ENCODE results near the gene RRBP1. TPM values are rescaled to one million over a fixed set of nuclear protein-coding genes. Genes with fewer than 3 reads are reported as not detected.
"Not testable (repeated sequence)": the region's sequence is repeated elsewhere in the genome, so short reads cannot be mapped to it uniquely, and the experiment has no call there.

Gene RRBP1
- total RNA-seq, 1 experiment from 2014 or later = 75.9 TPM

GRCh38 chr20:17659801-17660200, 22.2 kb downstream of the RRBP1 start:
- H3K36me3 ChIP-seq (ENCODE audit: insufficient read depth, low read length, poor library complexity, severe bottlenecking) = peaks cover 19% of the 10 kb centered on the region
- DNase-seq (ENCODE audit: low spot score) = no peak
- peaks cover 40% of the 10 kb centered on the region for H3K4me1 ChIP-seq (ENCODE audit: insufficient read depth, low read length, poor library complexity, severe bottlenecking)
- ChIA-PET CTCF (no interaction called here), POLR2A (ENCODE audit: low non-redundant PET) (no interaction called here)
- H3K4me3 ChIP-seq (ENCODE audit: low read depth, low read length, poor library complexity, severe bottlenecking) = no peak overlapping the region
- intact Hi-C loops (cut with micrococcal nuclease; ENCODE audit: unreplicated experiment) = loop anchor here (5.0 to 10.0 kb wide), 3 partner anchors 92 to 335 kb away; no protein-coding TSS in a partner anchor
- peaks cover 8% of the 10 kb centered on the region for H3K9me3 ChIP-seq (ENCODE audit: low read depth, low read length, poor library complexity, severe bottlenecking)
- BruUV-seq (replicated peaks) = TSS peak; percentile 91
- H3K27ac ChIP-seq (ENCODE audit: low read depth, low read length, poor library complexity, severe bottlenecking) = no peak overlapping the region
- H3K27me3 ChIP-seq (replicated peaks; ENCODE audit: insufficient read depth, low read depth, low read length, poor library complexity) = no peaks in the 10 kb centered on the region
- TF ChIP-seq CTCF (conservative IDR thresholded peaks at IDR 0.05; ENCODE audit: low read depth, low read length) (peak; percentile 34; the same call in 1 of the 2 replicates), EZH2 (IDR thresholded peaks at IDR 0.05; ENCODE audit: borderline replicate concordance, low read depth, low read length, poor library complexity, severe bottlenecking) (no peak)

GRCh38 chr20:17659344-17659743, 22.7 kb downstream of the RRBP1 start:
- peaks cover 19% of the 10 kb centered on the region for H3K36me3 ChIP-seq (ENCODE audit: insufficient read depth, low read length, poor library complexity, severe bottlenecking)
- H3K4me3 ChIP-seq (ENCODE audit: low read depth, low read length, poor library complexity, severe bottlenecking); CTCF ChIA-PET; BruUV-seq (replicated peaks); H3K27me3 ChIP-seq (replicated peaks; ENCODE audit: insufficient read depth, low read depth, low read length, poor library complexity); POLR2A ChIA-PET (ENCODE audit: low non-redundant PET); DNase-seq (ENCODE audit: low spot score); H3K27ac ChIP-seq (ENCODE audit: low read depth, low read length, poor library complexity, severe bottlenecking); H3K9me3 ChIP-seq (ENCODE audit: low read depth, low read length, poor library complexity, severe bottlenecking): not testable (repeated sequence)
- peaks cover 35% of the 10 kb centered on the region for H3K4me1 ChIP-seq (ENCODE audit: insufficient read depth, low read length, poor library complexity, severe bottlenecking)
- intact Hi-C loops (cut with micrococcal nuclease; ENCODE audit: unreplicated experiment) = loop anchor here (5.0 kb wide), 1 partner anchor 238 kb away; no protein-coding TSS in a partner anchor

- CTCF ChIA-PET = no interaction called here
- H3K36me3 ChIP-seq (ENCODE audit: insufficient read depth, low read length, poor library complexity, severe bottlenecking) = peaks cover 19% of the 10 kb centered on the region
- peaks cover 8% of the 10 kb centered on the region for H3K9me3 ChIP-seq (ENCODE audit: low read depth, low read length, poor library complexity, severe bottlenecking)
Measured at GRCh38 chr20:17658648-17658993, 23.4 kb downstream of the RRBP1 start.

More at GRCh38 chr20:17658648-17658993, 23.4 kb downstream of the RRBP1 start:
- TF ChIP-seq CTCF (conservative IDR thresholded peaks at IDR 0.05; ENCODE audit: low read depth, low read length) (no peak), EZH2 (IDR thresholded peaks at IDR 0.05; ENCODE audit: borderline replicate concordance, low read depth, low read length, poor library complexity, severe bottlenecking) (no peak)
- peaks cover 28% of the 10 kb centered on the region for H3K4me1 ChIP-seq (ENCODE audit: insufficient read depth, low read length, poor library complexity, severe bottlenecking)
- BruUV-seq (replicated peaks) = no TSS peak
- no peak overlapping the region for H3K4me3 ChIP-seq (ENCODE audit: low read depth, low read length, poor library complexity, severe bottlenecking)
- no peaks in the 10 kb centered on the region for H3K27me3 ChIP-seq (replicated peaks; ENCODE audit: insufficient read depth, low read depth, low read length, poor library complexity)
- no peak for DNase-seq (ENCODE audit: low spot score)
- intact Hi-C loops (cut with micrococcal nuclease; ENCODE audit: unreplicated experiment) = loop anchor here (5.0 kb wide), 1 partner anchor 239 kb away; no protein-coding TSS in a partner anchor
- no peak overlapping the region for H3K27ac ChIP-seq (ENCODE audit: low read depth, low read length, poor library complexity, severe bottlenecking)
- POLR2A ChIA-PET (ENCODE audit: low non-redundant PET) = interaction anchor here (0.6 kb wide), 1 partner anchor 1254 kb away, joined by 4 read pairs; no protein-coding TSS in a partner anchor
